Naive B cell (primary cell): ENCODE data around the gene KDM4C. TPM values are rescaled to one million over a fixed set of nuclear protein-coding genes. Genes with fewer than 3 reads are reported as not detected.

Source experiments
- ATAC-seq, 2 donors: fragments of 150-1000 bp; cut with Tn5 transposase; 2 replicates each; pipeline ENCODE4 v1.10.0; 2021; ENCODE audit warnings: low read depth in 2 of 2, mild to moderate bottlenecking in 2 of 2, moderate library complexity in 2 of 2
- DNase-seq: peaks from one replicate; pipeline ENCODE4 v3.0.0; 2022
- H3K27ac Mint-ChIP-seq, 6 donors: one replicate each; pipeline ENCODE4 v1.8.0; 2020 to 2022; ENCODE audit warnings: mild to moderate bottlenecking in 6 of 6, mixed read lengths in 6 of 6, moderate library complexity in 5 of 6, inconsistent platforms in 2 of 6
- H3K27me3 Mint-ChIP-seq, 3 donors: one replicate each; pipeline ENCODE4 v1.8.0; 2021 to 2022; ENCODE audit warnings: mixed read lengths in 3 of 3, mild to moderate bottlenecking in 1 of 3
- H3K36me3 Mint-ChIP-seq, 2 donors: one replicate each; pipeline ENCODE4 v1.8.0; 2020 to 2022; ENCODE audit warnings: mixed read lengths in 2 of 2, inconsistent platforms in 1 of 2, mild to moderate bottlenecking in 1 of 2
- H3K4me1 Mint-ChIP-seq, 3 donors: one replicate each; pipeline ENCODE4 v1.8.0; 2020 to 2022; ENCODE audit warnings: mixed read lengths in 3 of 3, inconsistent platforms in 1 of 3, mild to moderate bottlenecking in 1 of 3, moderate library complexity in 1 of 3
- H3K4me3 Mint-ChIP-seq, 8 donors: one replicate each; pipeline ENCODE4 v1.8.0; 2020 to 2022; ENCODE audit warnings: mild to moderate bottlenecking in 8 of 8, mixed read lengths in 8 of 8, moderate library complexity in 8 of 8, inconsistent platforms in 2 of 8
- H3K9me3 Mint-ChIP-seq, 7 donors: one replicate each; pipeline ENCODE4 v1.8.0; 2020 to 2022; ENCODE audit warnings: mixed read lengths in 7 of 7, mild to moderate bottlenecking in 5 of 7, inconsistent platforms in 2 of 7, moderate library complexity in 1 of 7
- polyA plus RNA-seq, 6 donors: library from polyadenylated mRNA; unstranded; fragments of 300-500 nt; fragmentation: Illumina TruSeq; gene quantifications; one replicate each; pipeline ENCODE4 v1.2.3, GENCODE V29; 2021; ENCODE audit warnings: low read depth in 6 of 6

The KDM4C gene
- polyA plus RNA-seq, 6 donors from 2014 or later, result 54.5 to 83.5 (median 68.2) TPM

GRCh38 chr9:6819529-6819928, 61.8 kb downstream of the KDM4C start:
- Mint-ChIP-seq H3K9me3 (peaks cover 0 to 6% (median 0%) of the 10 kb centered on the region in 7 donors), H3K27ac (peak overlapping the region in 4 of 6 donors; percentile 9 to 67 (median 30)), H3K27me3 (no peaks in the 10 kb centered on the region), H3K4me3 (no peak overlapping the region), H3K36me3 (peaks cover 14 to 22% of the 10 kb centered on the region in 2 donors), H3K4me1 (peaks cover 47 to 55% (median 49%) of the 10 kb centered on the region in 3 donors)
- DNase-seq (no peak), ATAC-seq (no peak)

DNA sequence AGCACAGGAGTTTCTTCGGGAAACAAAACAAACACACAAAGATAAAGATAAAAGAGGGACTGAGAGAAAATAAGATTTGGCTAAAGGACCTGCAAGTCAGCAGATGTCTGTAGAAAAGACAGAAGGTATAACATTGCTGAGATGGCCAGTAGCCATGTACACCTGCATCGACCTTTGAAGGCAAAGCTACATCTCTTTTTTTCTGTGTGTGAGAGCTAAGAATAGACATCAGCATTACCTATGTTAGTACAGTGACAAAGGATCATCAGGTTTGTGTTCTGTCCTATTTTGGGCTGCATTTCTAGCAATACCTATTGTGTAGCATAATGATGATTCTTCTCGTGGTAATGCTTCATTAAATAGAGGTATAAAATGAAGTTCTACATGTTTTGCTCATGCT, 64.9 kb downstream of the KDM4C start:
- Mint-ChIP-seq H3K27me3 (no peaks in the 10 kb centered on the region), H3K4me1 (peaks cover 40 to 51% (median 49%) of the 10 kb centered on the region in 3 donors), H3K27ac (peak overlapping the region in 4 of 6 donors; percentile 4 to 48 (median 19)), H3K4me3 (no peak overlapping the region), H3K9me3 (peaks cover 0 to 6% (median 0%) of the 10 kb centered on the region in 7 donors), H3K36me3 (peaks cover 14 to 27% of the 10 kb centered on the region in 2 donors)
- no peak for ATAC-seq
- no peak for DNase-seq

- peaks cover 0 to 5% (median 3%) of the 10 kb centered on the region in 7 donors for H3K9me3 Mint-ChIP-seq
- no peaks in the 10 kb centered on the region for H3K27me3 Mint-ChIP-seq
- peaks cover 22 to 28% (median 23%) of the 10 kb centered on the region in 3 donors for H3K4me1 Mint-ChIP-seq
- DNase-seq (peak; percentile 29), ATAC-seq (peak; percentile 43 to 58)
- peak overlapping the region; percentile 65 to 88 (median 81) for H3K27ac Mint-ChIP-seq
- H3K4me3 Mint-ChIP-seq, result no peak overlapping the region
- peaks cover 28 to 39% of the 10 kb centered on the region in 2 donors for H3K36me3 Mint-ChIP-seq
Observed at GRCh38 chr9:6827439-6828145, 69.8 kb downstream of the KDM4C start.

DNA sequence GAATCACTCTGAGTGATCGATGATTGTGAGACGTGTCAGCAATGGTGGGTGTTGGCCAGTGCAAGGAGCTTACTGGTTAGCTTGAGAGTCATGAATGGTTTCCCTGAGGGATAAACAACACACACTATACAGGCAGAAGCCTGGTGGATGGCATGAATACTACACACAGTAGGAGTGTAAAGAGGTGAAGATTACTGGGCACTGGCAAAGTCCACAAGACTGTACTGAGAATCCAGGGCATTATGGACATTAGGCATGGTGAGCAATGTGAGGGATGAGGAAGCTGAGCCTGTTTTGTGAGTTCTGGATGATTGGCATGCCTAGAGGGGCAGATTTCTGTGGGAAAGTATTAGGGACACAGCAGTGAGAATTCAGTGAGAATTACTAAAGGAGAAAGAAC, 71.3 kb downstream of the KDM4C start:
- H3K9me3 Mint-ChIP-seq, result peaks cover 0 to 5% (median 3%) of the 10 kb centered on the region in 7 donors
- DNase-seq, result no peak
- peaks cover 9 to 20% (median 15%) of the 10 kb centered on the region in 3 donors for H3K4me1 Mint-ChIP-seq
- H3K27ac Mint-ChIP-seq, result peak overlapping the region in 4 of 6 donors; percentile 1 to 97 (median 73)
- no peaks in the 10 kb centered on the region for H3K27me3 Mint-ChIP-seq
- no peak overlapping the region for H3K4me3 Mint-ChIP-seq
- H3K36me3 Mint-ChIP-seq, result peaks cover 18 to 28% of the 10 kb centered on the region in 2 donors
- no peak for ATAC-seq

DNA sequence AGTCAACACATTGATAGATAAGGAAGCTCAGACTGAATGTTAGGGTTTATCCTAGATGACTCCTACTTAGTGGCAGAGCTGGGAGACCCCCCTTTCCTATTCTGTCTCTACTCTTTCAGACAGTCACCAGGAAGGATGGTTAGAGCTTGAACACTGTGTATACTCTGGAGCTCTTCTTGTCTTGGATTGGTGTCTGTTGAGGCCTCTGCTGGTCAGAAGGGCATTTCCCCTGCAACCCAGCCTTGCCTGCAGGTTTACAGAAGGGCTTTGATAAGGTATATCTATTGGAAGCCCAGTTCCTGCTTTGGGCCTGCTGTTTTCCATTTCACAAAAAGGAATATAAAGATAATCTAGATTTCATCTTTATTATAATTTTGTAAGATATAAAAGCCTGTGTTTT, 71.8 kb downstream of the KDM4C start:
- peaks cover 0 to 5% (median 3%) of the 10 kb centered on the region in 7 donors for H3K9me3 Mint-ChIP-seq
- ATAC-seq, result no peak
- peaks cover 20 to 30% of the 10 kb centered on the region in 2 donors for H3K36me3 Mint-ChIP-seq

GRCh38 chr9:6833518-6834192, 75.9 kb downstream of the KDM4C start:
- DNase-seq (no peak), ATAC-seq (no peak)
- peaks cover 32 to 34% of the 10 kb centered on the region in 2 donors for H3K36me3 Mint-ChIP-seq
- peaks cover 0 to 5% (median 3%) of the 10 kb centered on the region in 7 donors for H3K9me3 Mint-ChIP-seq
- peaks cover 3 to 11% (median 7%) of the 10 kb centered on the region in 3 donors for H3K4me1 Mint-ChIP-seq
- H3K27ac Mint-ChIP-seq, result peak overlapping the region in 3 of 6 donors; percentile 30 to 83 (median 82)
- H3K27me3 Mint-ChIP-seq, result no peaks in the 10 kb centered on the region
- no peak overlapping the region for H3K4me3 Mint-ChIP-seq

More for the DNA sequence above, 71.8 kb downstream of the KDM4C start:
- Mint-ChIP-seq H3K27me3 (no peaks in the 10 kb centered on the region), H3K4me1 (peaks cover 7 to 20% (median 13%) of the 10 kb centered on the region in 3 donors), H3K4me3 (no peak overlapping the region), H3K27ac (peak overlapping the region in 2 of 6 donors; percentile 19 to 97)
- DNase-seq, result no peak

DNA sequence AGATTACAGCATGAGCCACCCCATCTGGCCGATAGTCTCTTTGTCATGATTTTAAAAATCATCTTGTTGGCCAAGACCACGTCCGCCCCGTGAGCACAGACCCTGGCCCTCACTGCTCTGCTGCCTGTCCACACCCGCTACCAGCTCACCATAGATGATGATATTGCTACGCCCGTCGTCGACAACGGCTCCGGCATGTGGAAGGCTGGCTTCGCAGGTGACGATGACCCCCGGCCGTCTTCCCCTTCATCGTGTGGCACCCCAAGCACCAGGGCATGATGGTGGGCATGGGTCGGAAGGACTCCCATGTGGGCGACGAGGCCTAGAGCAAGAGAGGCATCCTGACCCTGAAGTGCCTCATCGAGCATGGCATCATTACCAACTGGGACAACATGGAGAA, 76.5 kb downstream of the KDM4C start:
- Mint-ChIP-seq H3K27ac (peak overlapping the region in 3 of 6 donors; percentile 28 to 74 (median 32)), H3K36me3 (peaks cover 32 to 34% of the 10 kb centered on the region in 2 donors), H3K27me3 (no peaks in the 10 kb centered on the region), H3K4me3 (peak overlapping the region in 1 of 8 donors; percentile 60), H3K4me1 (peaks cover 0 to 11% (median 3%) of the 10 kb centered on the region in 3 donors), H3K9me3 (peaks cover 0 to 5% (median 3%) of the 10 kb centered on the region in 7 donors)
- no peak for DNase-seq
- no peak for ATAC-seq

DNA sequence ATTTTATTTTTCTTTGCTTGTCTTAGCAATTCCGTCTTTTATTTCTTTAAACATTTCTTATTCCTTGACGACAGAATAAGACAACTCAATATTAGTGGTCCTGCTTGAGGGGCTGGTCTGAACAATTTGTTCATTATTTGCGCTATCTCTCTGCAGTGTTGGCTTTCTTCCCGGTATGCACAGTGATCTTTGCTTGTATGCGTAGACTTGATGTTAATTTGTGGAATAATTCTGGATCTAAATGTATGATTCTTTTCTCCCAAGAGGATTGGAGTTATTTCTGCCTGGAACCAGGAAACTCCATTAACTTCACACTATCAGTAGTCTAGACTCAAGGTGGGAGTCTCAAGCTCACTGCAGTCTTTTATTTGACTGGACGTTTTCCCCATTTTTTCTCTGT, 80.4 kb downstream of the KDM4C start:
- Mint-ChIP-seq H3K4me1 (peaks cover 6 to 34% (median 15%) of the 10 kb centered on the region in 3 donors), H3K9me3 (peaks cover 0 to 2% (median 0%) of the 10 kb centered on the region in 7 donors), H3K4me3 (no peak overlapping the region), H3K27me3 (no peaks in the 10 kb centered on the region), H3K36me3 (peaks cover 14 to 18% of the 10 kb centered on the region in 2 donors), H3K27ac (peak overlapping the region in 1 of 6 donors; percentile 29)
- ATAC-seq (no peak), DNase-seq (no peak)

- Mint-ChIP-seq H3K27me3 (no peaks in the 10 kb centered on the region), H3K9me3 (no peaks in the 10 kb centered on the region), H3K4me3 (peak overlapping the region in 1 of 8 donors; percentile 30), H3K4me1 (peaks cover 17 to 38% (median 31%) of the 10 kb centered on the region in 3 donors), H3K27ac (peak overlapping the region in 2 of 6 donors; percentile 31 to 92), H3K36me3 (no peaks in the 10 kb centered on the region)
- DNase-seq (no peak), ATAC-seq (no peak)
Observed at GRCh38 chr9:6842584-6842947, 84.8 kb downstream of the KDM4C start.

DNA sequence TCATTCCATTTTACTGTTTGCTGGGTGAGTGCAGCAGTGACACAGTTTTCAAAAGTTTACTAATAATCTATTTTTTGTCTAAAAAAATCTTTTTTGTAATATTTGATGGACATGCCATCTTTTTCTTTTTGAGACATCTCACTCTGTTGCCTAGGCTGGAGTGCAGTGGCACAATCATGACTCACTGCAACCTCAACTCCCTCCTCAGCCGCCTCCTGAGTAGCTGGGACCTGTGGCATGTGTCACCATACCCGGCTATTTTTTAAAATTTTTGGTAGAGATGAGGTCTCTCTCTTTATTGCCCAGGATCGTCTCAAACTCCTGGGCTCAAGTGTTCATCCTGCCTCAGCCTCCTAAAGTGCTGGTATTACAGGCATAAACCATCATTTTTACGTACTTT, 86.0 kb downstream of the KDM4C start:
- Mint-ChIP-seq H3K27ac (peak overlapping the region in 1 of 6 donors; percentile 85), H3K27me3 (no peaks in the 10 kb centered on the region), H3K9me3 (no peaks in the 10 kb centered on the region), H3K4me1 (peaks cover 16 to 35% (median 31%) of the 10 kb centered on the region in 3 donors), H3K36me3 (no peaks in the 10 kb centered on the region), H3K4me3 (no peak overlapping the region)
- ATAC-seq, result no peak
- no peak for DNase-seq

DNA sequence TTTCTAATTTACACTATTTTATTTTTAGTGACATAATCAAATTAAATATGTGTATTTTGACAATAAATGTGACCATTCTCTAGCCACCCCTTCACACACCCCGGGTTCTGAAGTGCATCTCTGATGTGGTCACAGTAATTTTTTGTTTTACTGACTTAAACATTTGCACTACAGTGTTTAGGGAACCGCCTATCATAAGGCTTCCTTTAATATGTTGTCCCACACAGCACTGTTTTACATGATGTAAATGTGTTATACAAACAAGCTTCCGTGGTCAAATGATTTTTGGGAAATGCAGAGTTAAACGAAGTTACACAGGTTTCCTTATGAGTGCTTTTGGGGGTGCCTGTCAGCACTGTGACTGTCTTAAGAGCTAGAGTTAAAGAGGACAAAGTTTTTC, 86.5 kb downstream of the KDM4C start:
- peak overlapping the region in 3 of 6 donors; percentile 18 to 41 (median 28) for H3K27ac Mint-ChIP-seq
- no peaks in the 10 kb centered on the region for H3K27me3 Mint-ChIP-seq
- peaks cover 0 to 5% of the 10 kb centered on the region in 2 donors for H3K36me3 Mint-ChIP-seq
- H3K4me3 Mint-ChIP-seq, result no peak overlapping the region
- peaks cover 18 to 40% (median 31%) of the 10 kb centered on the region in 3 donors for H3K4me1 Mint-ChIP-seq
- H3K9me3 Mint-ChIP-seq, result no peaks in the 10 kb centered on the region
- no peak for DNase-seq
- ATAC-seq, result no peak

DNA sequence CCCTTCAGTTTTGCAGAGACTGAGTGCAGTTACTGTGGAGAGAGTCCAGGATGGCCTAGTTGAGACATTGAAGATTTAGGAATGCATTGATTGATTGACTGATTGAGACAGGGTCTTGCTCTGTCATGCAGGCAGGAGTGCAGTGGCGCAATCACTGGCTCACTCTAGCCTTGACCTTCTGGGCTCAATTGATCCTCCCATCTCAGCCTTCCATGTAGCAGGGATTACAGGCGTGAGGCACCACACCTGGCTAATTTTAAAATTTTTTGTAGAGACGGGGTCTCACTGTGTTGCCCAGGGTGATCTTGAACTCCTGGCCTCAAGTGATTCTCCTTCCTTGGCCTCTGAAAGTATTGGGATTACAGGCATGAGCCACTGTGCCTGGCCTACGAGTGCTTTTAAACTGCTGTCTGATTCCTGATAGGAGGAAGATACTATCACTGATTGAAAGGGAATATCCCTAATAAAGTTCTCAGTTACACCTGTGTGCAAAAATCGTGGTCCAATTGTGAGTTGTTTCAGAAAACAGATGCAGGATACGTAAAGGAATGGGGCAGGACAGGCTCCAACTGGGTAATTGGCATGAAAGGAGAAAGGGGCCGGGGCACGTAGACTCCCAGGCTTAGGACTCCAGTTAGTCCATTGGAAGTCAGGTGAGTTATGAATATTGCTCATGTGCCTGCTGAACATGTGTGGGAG, 87.5 kb downstream of the KDM4C start:
- DNase-seq (no peak), ATAC-seq (no peak)
- Mint-ChIP-seq H3K9me3 (no peaks in the 10 kb centered on the region), H3K4me3 (no peak overlapping the region), H3K36me3 (peaks cover 9 to 14% of the 10 kb centered on the region in 2 donors), H3K27me3 (no peaks in the 10 kb centered on the region), H3K4me1 (peaks cover 21 to 42% (median 30%) of the 10 kb centered on the region in 3 donors), H3K27ac (peak overlapping the region in 5 of 6 donors; percentile 25 to 87 (median 79))

GRCh38 chr9:6845880-6846279, 88.1 kb downstream of the KDM4C start:
- H3K4me3 Mint-ChIP-seq, result no peak overlapping the region
- no peak for DNase-seq
- no peak for ATAC-seq
- peaks cover 9 to 14% of the 10 kb centered on the region in 2 donors for H3K36me3 Mint-ChIP-seq
- H3K9me3 Mint-ChIP-seq, result no peaks in the 10 kb centered on the region
- H3K27me3 Mint-ChIP-seq, result no peaks in the 10 kb centered on the region
- peaks cover 21 to 36% (median 30%) of the 10 kb centered on the region in 3 donors for H3K4me1 Mint-ChIP-seq
- H3K27ac Mint-ChIP-seq, result peak overlapping the region; percentile 19 to 87 (median 69)
